Lower leg skin (tissue), 4 donors: ENCODE measurements around the gene ESYT3. TPM values are rescaled to one million over a fixed set of nuclear protein-coding genes. Genes with fewer than 3 reads are reported as not detected.

Source experiments
- DNase-seq, 2 donors: peaks; one replicate each; pipeline ENCODE4 v3.0.0-alpha.2; 2019; ENCODE audit warnings: low spot score in 2 of 2
- H3K4me3 ChIP-seq: fragments of 200-600 bp; sonication (generic); 2 replicates; pipeline ENCODE4 v1.5.1; 2017; ENCODE audit warnings: mild to moderate bottlenecking, low read depth; ENCODE audit not compliant: poor library complexity, severe bottlenecking
- CTCF ChIP-seq, 3 donors: fragments of 450-650 bp; IDR thresholded peaks; one replicate each; pipeline ENCODE4 v1.5.1; 2016; ENCODE audit warnings: antibody characterized with exemption in 3 of 3, mild to moderate bottlenecking in 3 of 3, moderate library complexity in 2 of 3
- POLR2A ChIP-seq, 2 donors: fragments of 450-650 bp; IDR thresholded peaks; one replicate each; pipeline ENCODE4 v1.6.1; 2016 to 2017; ENCODE audit warnings: antibody characterized with exemption in 2 of 2, mild to moderate bottlenecking in 1 of 2, moderate library complexity in 1 of 2
- WGBS, 2 donors: methylation state at CpG; one replicate each; pipeline ENCODE4 v1.1.5; 2018; 5-methylcytosine and 5-hydroxymethylcytosine counted together
- intact Hi-C: fragments of 100-400 bp; cut with DNase I; formaldehyde crosslinking; loops from one replicate; pipeline ENCODE4 v1.15.0; 2023; ENCODE audit warnings: low total_unique reads
- total RNA-seq, 4 donors: library from RNA; depleted of rRNA; stranded (reverse); fragments of >200 nt; gene quantifications; one replicate each; pipeline ENCODE4 v1.1.0, GENCODE V29; 2016

The ESYT3 gene
- total RNA-seq, 4 donors from 2014 or later: 44.5 to 59.5 (median 47.1) TPM

GRCh38 chr3:138435840-138436239 is 1.4 kb downstream of the ESYT3 start:
- DNase-seq: no peak
- no peak overlapping the region for H3K4me3 ChIP-seq
- no peak for TF ChIP-seq POLR2A (IDR thresholded peaks at IDR 0.05)
- no peak for TF ChIP-seq CTCF (IDR thresholded peaks at IDR 0.05)
- intact Hi-C loops: no loop called here
- 71 to 73% methylated on average over 8 of the region's 8 CpGs for WGBS, 2 donors

DNA sequence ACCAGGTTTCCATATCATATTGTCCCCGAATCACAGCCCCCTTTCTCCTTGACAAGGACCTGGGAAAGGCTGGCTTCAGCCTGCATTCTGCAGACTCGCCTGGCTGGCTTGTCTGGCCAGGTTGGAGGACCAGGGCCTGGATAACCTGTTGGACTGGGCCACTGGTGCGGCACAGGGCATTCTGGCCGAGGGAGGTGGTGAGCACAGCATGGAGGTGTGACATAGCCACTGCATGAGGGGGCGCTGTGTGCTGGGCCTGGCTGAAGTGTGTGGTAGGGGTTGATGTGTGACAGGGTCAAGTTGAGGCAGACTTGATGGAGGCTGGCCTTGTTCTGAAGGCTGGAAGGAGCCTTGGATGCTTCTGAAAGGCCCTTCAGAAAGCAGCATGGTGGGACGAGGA is 2.9 kb downstream of the ESYT3 start:
- DNase-seq: no peak
- 86 to 94% methylated on average over 6 of the region's 6 CpGs for WGBS, 2 donors
- intact Hi-C loops: no loop called here
- H3K4me3 ChIP-seq: no peak overlapping the region
- TF ChIP-seq CTCF (IDR thresholded peaks at IDR 0.05) (no peak), POLR2A (IDR thresholded peaks at IDR 0.05) (no peak)

DNA sequence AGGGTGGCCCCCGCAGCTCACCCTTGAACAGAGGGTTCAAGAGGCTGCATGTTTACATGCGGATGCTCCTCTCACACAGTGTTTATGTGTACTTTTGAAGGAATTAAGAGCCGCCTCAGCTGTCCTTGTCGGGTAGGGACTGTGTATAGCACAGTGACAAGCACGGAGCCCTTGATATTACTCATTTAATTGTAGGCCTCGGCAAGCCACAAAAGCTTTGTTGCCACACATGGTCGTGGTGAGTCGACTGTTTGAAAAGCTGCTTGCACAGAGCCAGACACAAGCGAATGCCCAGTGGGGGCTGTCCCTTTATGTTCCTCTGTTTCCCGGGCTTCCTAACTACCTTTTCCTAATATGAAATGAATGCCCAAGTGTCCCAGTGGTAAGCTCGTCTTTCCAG is 4.5 kb downstream of the ESYT3 start:
- TF ChIP-seq CTCF (IDR thresholded peaks at IDR 0.05) (no peak), POLR2A (IDR thresholded peaks at IDR 0.05) (no peak)
- no peak overlapping the region for H3K4me3 ChIP-seq
- intact Hi-C loops: no loop called here
- 75% methylated on average over 11 of the region's 11 CpGs for WGBS, 2 donors
- no peak for DNase-seq

DNA sequence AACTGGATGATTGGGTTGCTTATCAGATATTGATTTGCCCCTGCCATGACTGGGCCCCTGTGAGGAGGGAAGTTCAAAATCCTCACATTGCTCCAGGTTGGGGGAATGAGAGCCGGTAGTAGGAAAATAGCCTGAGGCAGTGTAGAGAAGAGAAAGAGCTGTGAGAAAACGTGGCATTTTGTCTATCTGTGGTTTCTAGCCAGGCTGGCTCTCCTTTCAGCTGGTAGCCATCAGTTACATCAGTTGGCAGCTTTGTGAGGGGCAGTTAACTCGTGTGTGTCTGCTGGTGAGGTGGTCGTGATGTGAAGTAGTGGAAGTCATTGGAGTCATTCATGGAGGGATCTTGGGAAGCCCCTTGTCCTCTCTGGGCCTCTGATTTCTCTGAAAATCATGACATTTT is 5.2 kb downstream of the ESYT3 start:
- 59 to 60% methylated on average over 4 of the region's 4 CpGs for WGBS, 2 donors

GRCh38 chr3:138440121-138440521 is 5.7 kb downstream of the ESYT3 start:
- intact Hi-C loops: no loop called here
- H3K4me3 ChIP-seq: no peak overlapping the region
- 88 to 91% methylated on average over 7 of the region's 7 CpGs for WGBS, 2 donors
- TF ChIP-seq CTCF (IDR thresholded peaks at IDR 0.05) (no peak), POLR2A (IDR thresholded peaks at IDR 0.05) (no peak)
- DNase-seq: no peak

More for the DNA sequence above, 5.2 kb downstream of the ESYT3 start:
- no peak for DNase-seq
- H3K4me3 ChIP-seq: no peak overlapping the region
- intact Hi-C loops: no loop called here
- TF ChIP-seq CTCF (IDR thresholded peaks at IDR 0.05) (no peak), POLR2A (IDR thresholded peaks at IDR 0.05) (no peak)

GRCh38 chr3:138440596-138440995 is 6.2 kb downstream of the ESYT3 start:
- 73 to 74% methylated on average over 3 of the region's 3 CpGs for WGBS, 2 donors
- intact Hi-C loops: no loop called here
- TF ChIP-seq POLR2A (IDR thresholded peaks at IDR 0.05) (no peak), CTCF (IDR thresholded peaks at IDR 0.05) (no peak)
- H3K4me3 ChIP-seq: no peak overlapping the region
- DNase-seq: no peak
